HG02678 (cell line): ENCODE results near the gene TMEM208.
A peak's percentile ranks its signal among the peaks of the same experiment; 100 is the strongest.

Experiments
- ATAC-seq: cut with Tn5 transposase; IDR thresholded peaks from one replicate; pipeline ENCODE4 v1.9.1; 2021; ENCODE audit warnings: mild to moderate bottlenecking, moderate library complexity; ENCODE audit not compliant: unreplicated experiment

Gene TMEM208

DNA sequence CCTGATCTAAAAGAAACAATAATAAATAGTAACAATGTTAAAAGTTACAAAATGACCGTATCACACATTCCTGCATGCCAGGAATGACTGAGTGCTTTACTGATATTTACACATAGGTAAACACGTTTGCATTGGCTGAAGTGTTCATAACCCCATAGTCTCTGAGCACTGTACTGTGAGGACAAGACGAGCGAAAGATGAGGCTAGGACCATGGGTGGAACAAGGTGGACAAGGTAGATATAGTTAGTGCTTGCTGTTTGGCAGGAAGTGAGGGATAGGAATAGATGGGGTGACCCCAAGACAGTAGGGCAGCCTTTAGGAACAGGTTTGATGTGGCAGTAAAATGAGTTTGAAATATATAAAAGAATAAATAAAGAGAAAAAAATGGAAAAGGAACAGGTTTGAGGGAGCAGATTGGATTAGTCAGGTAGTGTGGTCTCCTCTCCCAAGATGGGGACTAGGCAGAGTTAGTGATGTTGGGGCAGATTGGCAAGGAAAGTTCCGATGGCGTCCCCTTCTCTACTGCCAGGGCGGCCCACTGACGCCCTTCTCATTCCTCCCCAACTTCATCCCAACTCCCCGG, 35.4 kb upstream of the TMEM208 start:
- no peak for ATAC-seq

DNA sequence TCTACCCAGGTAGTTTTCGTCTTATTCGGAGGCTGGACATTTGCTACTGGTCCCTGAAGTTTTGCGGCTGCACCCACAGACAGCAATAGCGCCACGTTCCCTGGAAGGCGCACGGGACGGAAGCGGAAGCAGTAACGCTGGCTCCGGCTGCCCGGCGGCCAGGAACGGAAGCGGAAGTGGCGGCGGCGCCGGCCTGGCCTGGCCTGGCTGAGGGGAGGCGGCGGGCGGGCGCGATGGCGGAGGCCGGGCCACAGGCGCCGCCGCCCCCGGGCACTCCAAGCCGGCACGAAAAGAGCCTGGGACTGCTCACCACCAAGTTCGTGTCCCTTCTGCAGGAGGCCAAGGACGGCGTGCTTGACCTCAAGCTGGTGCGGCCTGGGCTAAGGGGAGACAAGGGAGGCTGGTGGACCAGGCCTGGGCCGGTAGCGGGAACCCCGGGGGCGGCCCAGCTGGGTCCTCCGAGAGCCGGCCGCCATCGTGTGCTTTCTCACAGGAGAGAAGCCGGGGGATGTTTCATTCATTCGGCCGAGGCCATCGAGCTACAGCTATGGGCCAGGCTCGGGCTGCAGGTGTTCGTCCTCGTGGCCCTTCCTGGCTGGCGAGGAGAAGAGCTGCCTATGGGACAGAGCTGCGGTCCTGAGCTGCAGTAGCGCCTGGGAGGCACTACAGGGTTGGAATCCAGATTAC, 34.8 kb upstream of the TMEM208 start, which contains the start of gene E2F4:
E2F4 (plus strand) TSS at position 161 of the 687 bp plus-strand sequence; CDS start at position 234, 73 bp downstream.
- peak; percentile 93 for ATAC-seq

DNA sequence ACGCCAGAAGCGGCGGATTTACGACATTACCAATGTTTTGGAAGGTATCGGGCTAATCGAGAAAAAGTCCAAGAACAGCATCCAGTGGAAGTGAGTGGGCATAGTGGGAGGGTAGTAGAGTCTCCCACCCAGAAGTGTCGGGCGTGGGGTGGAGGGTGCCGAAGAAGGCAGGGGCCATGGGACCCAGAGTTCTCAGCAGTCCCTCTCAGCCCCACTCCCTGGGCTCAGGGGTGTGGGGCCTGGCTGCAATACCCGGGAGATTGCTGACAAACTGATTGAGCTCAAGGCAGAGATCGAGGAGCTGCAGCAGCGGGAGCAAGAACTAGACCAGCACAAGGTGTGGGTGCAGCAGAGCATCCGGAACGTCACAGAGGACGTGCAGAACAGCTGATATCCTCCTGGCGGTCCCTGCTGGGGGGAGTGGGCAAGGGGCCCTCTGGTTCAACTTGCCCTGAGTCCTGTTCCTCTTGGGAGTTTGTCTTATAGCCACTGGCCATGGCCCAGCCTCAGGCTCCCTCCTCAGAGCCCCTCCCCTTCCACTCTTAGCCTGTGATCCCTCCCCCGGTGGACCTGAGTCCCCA, 34.1 kb upstream of the TMEM208 start:
- no peak for ATAC-seq

DNA sequence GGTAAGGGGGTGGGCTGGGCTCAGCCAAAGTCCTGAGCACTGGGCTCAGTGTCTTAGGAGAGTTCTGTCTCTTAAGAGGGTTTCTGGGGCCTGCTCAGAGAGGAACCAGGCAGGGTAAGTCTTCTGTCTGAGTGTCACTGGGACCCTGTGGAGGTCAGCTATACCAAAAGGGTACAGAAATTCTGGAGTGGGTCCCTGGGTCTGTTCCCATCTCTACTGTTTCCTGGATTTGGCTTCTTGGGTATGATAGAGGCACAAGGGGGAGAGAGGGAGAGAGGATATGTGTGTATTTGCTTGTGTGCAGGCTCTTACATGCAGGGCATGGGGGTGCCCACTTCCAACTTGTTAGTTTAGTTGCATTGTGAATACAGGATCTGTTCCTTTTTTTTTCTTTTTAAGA, 33.4 kb upstream of the TMEM208 start:
- no peak for ATAC-seq

DNA sequence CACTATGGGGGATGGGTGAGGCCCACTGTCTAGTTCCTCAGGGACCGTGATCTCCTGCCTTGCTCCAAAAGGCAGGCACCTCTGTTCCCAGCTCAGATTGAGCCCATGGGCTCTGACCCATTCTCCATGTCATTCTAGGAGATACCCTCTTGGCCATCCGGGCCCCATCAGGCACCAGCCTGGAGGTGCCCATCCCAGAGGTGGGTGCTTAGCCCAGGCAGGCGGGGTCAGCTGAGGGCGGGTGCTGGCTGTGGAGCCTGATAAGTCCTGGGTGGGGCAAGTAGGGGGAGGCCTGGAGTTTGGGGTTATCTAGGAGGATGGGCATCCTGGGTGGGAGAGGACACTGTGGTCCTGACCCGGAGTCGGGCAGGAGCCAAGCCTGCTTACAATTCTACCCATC, 32.7 kb upstream of the TMEM208 start:
- no peak for ATAC-seq

DNA sequence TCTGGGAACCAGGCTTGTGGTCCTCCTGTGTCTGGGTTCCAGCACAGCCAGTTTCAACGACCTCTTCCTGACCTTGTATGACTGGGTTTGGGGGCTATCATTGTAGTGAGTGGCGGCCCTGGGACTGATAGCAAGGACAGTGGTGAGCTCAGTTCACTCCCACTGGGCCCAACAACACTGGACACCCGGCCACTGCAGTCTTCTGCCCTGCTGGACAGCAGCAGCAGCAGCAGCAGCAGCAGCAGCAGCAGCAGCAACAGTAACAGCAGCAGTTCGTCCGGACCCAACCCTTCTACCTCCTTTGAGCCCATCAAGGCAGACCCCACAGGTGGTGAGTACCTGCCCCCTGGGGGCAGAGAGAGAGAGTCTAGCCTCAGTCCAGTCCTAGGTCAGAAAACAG, 31.3 kb upstream of the TMEM208 start:
- no peak for ATAC-seq

DNA sequence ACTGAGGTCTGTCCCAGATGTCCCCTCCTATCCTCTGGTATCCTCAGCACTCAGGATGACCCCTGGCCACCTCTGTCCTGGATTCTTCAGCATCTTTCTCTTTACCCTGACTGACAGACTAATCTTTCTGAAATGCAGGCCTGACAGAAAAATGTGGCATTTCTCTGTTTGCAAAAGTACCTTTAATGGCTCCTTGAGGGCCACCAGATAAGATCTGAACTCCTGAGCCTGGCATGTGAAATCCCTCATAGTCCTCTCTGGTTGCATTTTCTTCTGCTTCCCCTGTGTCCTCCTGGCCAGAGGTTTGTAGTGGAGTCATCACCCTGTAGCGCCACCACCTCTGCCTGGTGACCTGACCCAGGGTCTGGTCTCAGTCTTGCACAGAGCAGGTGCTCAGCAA, 30.0 kb upstream of the TMEM208 start:
- no peak for ATAC-seq

DNA sequence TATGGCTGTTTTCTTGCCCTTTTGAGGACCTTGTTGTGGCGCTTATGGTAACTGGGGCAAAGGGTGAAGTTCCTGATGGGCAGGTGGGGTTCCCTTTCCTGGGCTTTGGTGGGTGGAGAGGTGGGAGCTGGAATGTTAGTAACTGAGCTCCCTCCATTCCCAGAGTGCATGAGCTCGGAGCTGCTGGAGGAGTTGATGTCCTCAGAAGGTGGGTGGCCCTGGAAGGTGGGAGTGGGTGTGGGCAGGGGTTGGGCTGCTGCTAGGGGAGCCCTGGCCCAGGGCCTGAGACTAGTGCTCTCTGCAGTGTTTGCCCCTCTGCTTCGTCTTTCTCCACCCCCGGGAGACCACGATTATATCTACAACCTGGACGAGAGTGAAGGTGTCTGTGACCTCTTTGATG, 29.2 kb upstream of the TMEM208 start:
- no peak for ATAC-seq

DNA sequence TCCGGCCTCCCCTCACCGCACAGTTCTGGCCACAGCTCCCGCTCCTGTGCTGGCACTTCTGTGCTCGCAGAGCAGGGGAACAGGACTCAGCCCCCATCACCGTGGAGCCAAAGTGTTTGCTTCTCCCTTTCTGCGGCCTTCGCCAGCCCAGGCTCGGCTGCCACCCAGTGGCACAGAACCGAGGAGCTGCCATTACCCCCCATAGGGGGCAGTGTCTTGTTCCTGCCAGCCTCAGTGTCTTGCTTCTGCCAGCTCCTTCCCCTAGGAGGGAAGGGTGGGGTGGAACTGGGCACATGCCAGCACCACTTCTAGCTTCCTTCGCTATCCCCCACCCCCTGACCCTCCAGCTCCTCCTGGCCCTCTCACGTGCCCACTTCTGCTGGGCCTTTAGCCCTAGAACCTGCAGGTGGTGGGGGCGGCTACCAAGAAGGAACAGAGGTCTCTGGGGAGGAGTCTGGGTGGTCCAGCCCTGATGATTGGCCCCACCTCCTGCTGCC, 28.6 kb upstream of the TMEM208 start:
- ATAC-seq: no peak

DNA sequence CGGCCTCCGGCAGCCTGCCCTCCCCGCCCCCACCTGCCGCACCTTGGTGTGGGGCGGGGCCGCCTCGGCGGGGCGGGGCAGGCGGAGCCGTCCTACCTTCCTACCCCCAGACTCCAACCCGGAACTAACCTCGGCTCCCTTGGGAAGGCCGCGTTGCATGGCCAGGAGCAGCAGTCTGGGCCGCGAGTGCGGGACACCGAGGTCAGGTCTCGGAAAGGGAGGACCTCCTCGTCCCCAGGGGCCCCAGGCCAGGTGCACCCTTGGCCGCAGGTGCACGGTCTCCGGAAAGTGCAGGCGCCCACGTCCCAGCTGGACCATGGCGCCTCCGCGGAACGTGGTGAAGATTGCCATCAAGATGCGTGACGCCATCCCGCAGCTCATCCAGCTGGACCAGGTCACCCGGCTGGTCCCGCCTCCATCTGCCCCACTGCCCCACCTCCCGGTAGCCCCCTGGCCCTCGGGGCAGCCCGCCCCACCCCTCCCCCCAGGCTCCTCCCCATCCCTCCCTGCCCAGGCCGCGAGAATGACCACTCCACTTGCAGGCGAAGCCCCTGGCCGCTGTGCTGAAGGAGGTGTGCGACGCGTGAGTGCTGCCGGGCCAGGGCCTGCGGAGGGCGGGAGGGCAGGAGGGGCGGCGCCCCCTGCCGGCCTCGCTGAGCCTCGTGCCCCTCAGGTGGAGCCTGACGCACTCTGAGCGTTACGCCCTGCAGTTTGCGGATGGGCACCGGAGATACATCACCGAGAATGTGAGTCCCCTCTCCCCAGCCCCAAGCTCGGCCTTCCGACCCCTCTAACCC, 27.7 kb upstream of the TMEM208 start, which contains the start of gene ELMO3:
ELMO3 (plus strand) TSS at position 121 of the 797 bp plus-strand sequence; CDS start at position 317, 196 bp downstream.
- no peak for ATAC-seq

DNA sequence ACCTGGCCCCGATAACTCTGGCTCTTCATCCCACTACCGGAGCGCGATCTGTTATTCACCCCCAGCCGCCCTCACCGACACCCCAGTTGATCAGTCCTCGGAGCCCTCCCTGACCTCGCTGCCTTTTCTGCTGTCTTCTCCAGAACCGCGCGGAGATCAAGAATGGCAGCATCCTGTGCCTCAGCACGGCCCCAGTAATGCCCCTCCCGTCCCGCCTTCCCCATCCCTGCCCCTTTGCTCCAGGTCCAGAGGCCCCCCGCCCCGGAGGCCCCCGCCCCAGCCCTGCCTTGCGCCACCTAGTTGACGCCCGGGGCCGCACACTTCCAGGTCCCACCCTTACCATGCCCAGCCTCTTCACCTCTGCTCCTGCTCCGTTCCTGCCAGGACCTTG, 27.1 kb upstream of the TMEM208 start:
- no peak for ATAC-seq

DNA sequence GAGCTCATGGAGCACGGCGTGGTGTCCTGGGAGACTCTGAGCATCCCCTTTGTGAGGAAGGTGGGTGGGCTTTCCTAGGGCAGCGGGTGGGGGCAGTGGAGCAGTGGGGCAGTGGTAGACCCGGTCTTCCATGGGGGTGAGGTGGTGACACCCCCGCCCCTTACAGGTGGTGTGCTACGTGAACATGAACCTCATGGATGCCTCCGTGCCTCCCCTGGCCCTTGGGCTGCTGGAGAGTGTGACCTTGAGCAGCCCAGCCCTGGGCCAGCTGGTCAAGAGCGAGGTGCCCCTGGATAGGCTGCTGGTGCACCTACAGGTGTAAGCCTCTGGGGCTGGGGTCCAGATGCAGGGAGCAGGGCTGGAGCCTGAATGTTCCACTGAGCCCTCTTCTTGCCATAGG, 26.4 kb upstream of the TMEM208 start:
- no peak for ATAC-seq

DNA sequence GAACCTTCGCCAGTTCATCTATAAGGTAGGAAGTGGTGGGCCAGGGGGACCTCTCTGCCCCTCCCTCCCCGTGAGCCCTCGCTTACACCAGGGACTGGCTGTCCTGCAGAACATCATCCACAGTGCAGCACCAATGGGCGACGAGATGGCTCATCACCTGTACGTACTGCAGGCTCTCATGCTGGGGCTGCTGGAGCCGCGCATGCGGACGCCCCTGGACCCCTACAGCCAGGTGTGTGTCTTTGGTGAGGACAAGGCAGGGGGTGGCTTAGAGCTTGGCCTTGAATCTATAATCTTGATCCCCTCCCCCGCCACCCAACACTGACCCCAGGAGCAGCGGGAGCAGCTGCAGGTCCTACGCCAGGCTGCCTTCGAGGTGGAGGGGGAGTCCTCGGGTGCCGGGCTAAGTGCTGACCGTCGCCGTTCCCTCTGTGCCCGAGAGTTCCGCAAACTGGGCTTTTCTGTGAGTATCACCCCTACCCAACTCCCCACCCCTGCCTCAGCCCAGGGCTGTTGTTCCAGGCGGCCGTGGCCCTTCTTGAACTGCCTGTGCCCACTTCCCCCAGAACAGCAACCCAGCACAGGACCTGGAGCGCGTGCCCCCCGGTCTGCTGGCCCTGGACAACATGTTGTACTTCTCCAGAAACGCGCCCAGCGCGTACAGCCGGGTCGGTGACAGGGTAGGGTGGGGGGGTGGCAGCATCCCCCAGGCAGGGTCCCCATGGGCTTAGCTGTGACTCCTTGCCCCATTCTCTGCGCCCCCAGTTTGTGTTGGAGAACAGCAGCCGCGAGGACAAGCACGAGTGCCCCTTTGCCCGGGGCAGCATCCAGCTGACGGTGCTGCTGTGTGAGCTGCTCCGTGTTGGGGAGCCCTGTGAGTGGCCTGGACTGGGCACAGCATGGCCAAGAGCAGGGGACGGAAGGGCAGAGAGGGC, 25.3 kb upstream of the TMEM208 start:
- no peak for ATAC-seq

DNA sequence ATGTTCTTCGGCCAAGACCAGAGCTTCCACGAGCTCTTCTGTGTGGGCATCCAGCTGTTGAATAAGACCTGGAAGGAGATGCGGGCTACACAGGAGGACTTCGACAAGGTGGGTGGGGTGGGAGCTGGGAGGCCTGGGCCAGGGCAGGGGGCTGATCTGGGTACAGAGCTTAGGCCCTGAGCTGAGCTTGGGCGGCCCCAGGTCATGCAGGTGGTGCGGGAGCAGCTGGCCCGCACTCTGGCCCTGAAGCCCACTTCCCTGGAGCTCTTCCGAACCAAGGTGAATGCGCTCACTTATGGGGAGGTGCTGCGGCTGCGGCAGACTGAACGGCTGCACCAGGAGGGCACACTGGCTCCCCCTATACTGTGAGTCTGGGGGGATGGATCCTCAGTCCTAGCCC, 24.5 kb upstream of the TMEM208 start:
- no peak for ATAC-seq

DNA sequence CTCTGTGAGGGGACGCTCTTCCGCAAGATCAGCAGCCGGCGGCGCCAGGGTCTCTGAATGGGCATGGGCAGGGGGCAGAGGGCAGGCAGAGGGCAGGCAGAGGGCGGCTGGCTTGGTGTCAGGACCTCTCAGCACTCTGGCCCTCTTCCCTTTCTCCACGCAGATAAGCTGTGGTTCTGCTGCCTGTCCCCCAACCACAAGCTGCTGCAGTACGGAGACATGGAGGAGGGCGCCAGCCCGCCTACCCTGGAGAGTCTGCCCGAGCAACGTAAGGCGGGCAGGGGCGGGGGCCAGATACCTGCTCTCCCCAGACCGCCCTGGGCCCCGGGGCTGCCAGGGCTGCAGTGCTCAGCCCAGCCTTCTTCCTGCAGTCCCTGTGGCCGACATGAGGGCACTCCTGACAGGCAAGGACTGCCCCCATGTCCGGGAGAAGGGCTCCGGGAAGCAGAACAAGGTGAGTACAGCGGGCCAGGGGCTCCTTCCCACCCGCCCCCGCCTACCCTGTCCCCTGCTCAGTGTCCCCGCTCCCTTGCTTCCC, 23.9 kb upstream of the TMEM208 start:
- ATAC-seq: no peak

DNA sequence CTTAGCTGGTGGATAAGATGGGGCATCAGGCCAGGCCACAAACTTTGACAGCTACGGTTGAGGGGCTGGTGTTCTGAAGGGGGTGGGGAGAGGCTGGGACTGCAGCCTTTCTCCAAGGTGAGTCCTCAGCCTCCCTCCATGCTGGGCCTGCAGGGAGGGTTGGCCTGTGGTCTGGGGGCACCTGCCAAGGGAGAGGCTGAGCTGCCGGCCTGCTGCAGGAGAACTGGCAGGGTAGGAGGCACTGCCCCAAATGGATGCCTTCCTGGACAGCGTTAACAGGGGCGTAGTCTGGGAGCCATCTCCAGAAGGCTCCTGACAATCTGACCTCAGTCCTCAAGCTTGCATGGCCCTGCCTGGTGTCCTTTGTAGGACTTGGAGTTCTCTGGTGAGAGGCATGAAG, 22.9 kb upstream of the TMEM208 start:
- no peak for ATAC-seq

DNA sequence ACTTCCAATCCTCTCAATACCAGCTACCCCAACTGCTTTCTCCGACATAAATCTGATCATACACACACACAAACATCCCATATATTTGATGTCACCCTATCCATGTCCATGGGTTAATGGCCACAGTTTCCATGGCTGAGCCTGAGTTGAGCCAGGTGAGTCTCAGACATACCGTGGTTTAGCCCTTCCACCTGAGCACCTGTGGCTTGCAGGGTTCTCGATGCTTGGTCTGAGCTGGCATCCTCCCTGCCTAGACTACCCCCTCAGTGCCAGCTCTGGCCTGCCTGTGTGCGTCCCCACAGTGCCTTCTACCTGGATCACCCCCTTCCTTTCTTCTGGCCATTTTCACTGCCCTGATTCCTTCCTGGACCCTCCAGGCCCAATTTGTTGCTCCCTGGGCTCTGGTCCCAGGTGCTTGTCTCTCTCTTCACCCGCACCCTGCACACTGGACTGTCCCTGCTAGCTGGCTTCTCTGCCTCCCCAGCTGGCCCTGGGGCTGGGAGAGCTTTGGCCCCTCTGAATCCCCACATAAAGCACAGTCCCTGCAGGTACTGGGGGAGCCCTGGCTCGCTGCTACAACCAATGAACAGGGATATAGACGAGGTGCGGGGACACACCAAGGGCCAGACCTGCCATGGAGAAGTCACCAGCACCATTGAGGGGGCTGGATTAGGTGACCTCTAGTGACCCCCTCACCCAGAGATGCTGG, 20.6 kb upstream of the TMEM208 start:
- ATAC-seq: no peak

DNA sequence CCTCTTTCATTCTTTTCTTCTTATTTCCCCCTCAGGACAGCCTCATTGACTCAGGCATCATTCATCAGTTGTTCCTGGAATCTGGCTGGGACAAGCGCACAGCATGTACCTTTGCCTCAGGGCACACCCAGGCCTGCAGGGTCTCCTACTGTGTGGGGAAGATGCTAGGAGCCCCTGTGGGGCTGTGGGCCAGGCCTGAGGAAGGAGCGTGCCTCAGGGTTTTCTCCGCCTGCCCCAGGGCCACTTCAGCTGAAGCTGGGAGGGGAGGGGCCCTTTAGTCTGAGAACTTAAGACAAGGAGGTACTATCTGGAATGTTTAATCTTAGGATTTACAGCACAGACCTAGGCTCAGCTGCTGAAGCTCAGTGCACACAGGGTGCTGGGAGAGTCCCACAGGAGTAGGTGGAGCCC, 20.1 kb upstream of the TMEM208 start:
- ATAC-seq: no peak
